Measurements from ENCODE around the gene ASCC2.
"Not testable (repeated sequence)": the region's sequence is repeated elsewhere in the genome, so short reads cannot be mapped to it uniquely, and the experiment has no call there.

Gene ASCC2

DNA sequence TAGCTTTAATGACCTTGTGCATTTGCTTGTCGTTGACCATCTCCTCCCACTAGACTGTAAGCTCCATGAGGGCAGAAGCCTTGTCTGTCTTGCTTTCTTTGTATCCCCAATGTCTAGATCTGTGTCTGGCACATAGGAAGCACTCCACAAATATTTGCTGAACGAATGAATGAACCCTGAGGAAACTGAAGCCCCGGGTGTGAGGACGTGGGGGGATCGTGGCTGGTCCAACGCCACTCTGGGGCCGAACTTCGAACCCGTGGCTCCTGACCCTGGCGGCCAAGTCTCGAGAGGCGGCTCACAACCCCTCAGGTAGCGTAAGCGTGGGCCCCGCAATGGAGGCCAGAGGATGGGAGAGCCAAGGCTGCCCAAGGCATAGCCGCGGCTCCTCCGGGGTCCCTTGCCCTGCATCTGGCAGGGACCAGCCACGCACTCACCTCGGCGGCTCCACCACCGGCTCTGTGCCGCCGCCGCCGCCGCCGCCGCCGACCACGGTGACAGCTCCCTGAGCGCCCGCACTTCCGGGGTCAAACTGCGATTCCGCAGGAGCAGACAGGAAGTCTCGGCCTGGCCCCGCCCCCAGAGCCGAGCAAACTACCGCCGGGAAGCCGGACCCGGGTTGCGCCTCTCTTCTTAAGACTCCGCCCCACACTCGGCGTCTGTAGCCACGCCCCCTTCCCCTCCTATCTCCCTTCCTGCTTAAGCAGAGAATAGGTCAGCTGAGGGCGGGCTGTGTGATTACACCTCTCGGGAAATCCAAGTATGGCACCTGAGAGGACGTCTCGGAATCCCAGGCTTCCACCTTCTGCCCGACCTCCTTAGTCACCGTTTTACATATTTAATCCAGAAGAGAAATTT is at the start of gene ASCC2:
Gene ASCC2, minus strand, starts transcription at position 534 of the 858 bp plus-strand sequence. CDS start 5,949 bp downstream, outside the sequence.
- peak; percentile 99 for DNase-seq (ENCODE audit: low read depth in 2 of 2)

DNA sequence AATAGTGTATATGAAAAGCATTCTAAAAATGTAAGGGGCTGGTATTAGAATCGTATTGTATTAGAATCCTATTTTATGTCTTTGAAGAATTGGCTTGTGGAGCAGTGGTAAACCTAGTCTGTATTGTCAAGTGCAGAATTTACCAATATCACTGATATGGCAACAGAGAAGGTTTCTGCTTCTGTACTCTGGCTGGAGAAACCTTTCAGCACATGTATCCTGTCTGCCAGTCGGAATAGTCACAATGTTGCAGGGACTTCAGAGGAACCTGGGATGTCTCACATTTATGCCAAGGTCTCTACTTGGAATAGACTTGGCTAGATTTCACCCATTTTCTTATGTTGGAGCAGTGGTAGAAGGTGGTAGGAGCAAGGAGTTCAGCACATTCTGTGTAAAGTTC is 49.3 kb upstream of the ASCC2 start:
- no peak for DNase-seq (ENCODE audit: low read depth in 2 of 2)

GRCh38 chr22:29886596-29886995 is 48.5 kb upstream of the ASCC2 start:
- DNase-seq (ENCODE audit: low read depth in 2 of 2) = no peak

GRCh38 chr22:29885610-29886009 is 47.5 kb upstream of the ASCC2 start:
- DNase-seq (ENCODE audit: low read depth in 2 of 2) = no peak

DNA sequence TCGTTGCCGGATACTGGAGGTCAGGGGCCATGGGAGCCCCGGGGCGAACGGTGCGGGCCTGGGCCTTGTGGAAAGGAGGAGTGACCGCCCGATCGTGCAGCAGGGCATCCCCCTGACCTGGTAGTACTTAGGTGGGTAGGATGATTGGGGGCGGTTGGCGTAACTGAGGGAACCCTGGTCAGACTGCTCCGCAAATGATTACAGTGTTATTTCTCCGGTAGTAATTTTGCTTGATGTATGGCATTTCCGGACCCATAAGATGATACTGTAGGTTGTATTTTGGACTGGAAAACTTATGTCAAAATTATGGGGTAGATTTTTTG is 45.7 kb upstream of the ASCC2 start:
- no peak for DNase-seq (ENCODE audit: low read depth in 2 of 2)

DNA sequence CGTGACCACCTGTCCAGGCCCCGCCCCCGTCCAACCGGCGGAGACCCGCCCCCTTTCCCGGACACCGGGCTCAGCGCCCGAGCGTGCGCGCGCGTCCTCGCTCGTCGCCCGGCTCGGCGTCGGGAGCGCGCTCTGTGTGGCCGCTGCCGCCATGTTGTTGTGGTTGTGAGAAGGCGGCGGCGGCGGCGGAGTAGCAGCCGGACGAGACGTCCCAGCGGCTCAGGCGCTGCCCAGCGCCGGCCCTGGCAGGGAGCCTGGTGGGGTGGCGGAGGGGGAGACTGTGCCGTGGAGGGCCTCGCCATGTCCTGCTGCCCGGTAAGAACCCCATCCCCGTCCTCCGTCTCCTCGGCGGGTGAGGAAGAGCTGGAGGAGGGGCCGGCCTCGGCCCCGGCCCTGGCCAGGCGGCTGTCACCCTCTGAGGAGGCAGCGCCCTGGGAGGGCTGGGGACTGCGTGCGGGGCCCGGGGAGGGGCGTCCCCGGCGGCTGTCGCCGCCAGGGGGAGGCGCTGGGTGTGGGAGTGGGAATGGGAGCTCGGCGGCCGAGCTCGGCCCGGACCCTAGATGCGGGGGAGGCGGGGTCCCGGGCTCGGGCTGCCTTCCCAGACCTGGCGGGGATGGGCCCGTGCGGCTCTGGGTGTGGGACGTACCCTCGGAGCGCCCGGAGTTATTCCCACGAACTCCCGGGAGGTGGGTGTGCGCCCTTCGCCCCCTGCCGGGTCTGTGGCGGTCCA is 45.1 kb upstream of the ASCC2 start, which contains the start of gene MTMR3:
Gene MTMR3, plus strand, starts transcription at position 130 of the 730 bp plus-strand sequence. CDS start 87,886 bp downstream, outside the sequence.
- peak; percentile 89 to 95 for DNase-seq (ENCODE audit: low read depth in 2 of 2)

- DNase-seq (ENCODE audit: low read depth in 2 of 2) = no peak
Observed at GRCh38 chr22:29882716-29883044, 44.6 kb upstream of the ASCC2 start.

- DNase-seq (ENCODE audit: low read depth in 2 of 2) = no peak
Observed at GRCh38 chr22:29879753-29880152, 41.7 kb upstream of the ASCC2 start.

DNA sequence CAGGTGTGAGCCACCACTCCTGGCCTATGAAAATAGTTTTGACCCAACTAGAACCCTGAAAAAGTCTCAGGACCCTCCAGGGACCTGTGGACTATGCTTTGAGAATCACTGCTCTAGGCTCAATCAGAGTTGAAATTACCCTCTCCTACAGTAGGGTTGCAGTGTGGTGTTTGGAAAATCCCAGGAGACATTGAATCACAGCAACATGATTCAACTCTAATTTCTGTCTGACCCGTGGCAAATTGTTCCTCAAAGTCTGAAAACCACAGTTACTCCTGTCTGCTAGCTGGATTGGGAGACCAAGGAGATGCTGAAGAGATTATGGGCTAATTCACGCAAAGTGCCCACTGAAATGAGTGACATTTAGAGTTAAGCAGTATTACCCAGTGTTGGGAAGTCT is 39.5 kb upstream of the ASCC2 start:
- DNase-seq (ENCODE audit: low read depth in 2 of 2) = no peak

GRCh38 chr22:29873943-29874342 is 35.9 kb upstream of the ASCC2 start:
- DNase-seq (ENCODE audit: low read depth in 2 of 2) = no peak

DNA sequence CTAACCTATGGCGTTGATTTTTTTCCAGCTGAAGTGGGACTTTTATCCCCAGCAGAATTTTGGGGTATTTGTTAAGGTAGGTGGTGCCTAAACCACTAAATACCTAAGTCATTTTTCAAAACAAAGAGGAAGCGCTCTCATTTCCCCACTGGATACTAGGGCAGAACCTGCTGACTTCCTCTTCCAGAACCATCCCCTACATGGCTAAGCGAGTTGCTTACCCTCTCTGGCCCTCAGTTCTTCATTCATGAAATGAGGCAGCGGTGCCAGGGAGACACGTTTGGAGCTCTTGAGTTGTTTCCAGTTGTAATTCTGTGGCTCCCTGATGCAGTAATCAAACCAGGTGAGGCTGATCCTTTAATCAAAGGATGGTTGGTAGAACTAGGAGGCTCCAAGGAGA is 34.9 kb upstream of the ASCC2 start:
- DNase-seq (ENCODE audit: low read depth in 2 of 2) = no peak

DNA sequence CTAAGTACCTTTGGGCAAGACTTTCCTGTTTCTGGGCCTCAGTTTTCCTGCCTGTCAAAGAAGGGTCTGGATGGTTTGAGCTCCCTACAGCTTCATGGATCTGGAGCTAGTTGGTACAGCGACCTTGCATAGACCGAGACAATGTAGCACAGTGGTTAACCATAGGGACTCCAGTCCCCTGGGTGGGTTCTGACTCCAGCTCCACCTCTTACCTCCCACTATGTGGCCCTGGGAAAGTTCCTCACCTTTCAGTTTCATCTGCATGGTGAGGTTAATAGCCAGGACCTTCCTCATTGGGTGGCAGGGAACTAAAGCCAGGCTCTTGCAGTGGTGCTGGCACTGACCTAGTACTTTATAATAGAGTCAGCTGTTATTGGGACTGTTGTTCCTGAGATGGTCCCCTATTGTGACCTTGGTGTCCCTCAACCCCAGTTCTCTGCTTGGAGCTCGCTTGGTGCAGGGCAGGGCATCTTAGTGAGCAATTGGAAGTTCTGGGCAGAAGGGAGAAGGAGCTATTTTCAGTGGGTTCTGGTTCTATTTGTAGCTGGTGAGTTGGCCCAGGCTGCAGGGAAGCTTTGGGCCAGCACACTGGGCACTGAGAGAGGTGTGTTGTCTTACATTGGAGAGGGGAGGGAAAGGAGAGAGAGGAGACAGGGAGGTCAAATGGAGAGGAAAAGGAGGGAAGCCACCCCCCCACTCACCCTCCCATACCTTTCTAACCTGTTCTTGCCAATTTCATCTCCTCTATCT is 34.2 kb upstream of the ASCC2 start:
- no peak for DNase-seq (ENCODE audit: low read depth in 2 of 2)

DNA sequence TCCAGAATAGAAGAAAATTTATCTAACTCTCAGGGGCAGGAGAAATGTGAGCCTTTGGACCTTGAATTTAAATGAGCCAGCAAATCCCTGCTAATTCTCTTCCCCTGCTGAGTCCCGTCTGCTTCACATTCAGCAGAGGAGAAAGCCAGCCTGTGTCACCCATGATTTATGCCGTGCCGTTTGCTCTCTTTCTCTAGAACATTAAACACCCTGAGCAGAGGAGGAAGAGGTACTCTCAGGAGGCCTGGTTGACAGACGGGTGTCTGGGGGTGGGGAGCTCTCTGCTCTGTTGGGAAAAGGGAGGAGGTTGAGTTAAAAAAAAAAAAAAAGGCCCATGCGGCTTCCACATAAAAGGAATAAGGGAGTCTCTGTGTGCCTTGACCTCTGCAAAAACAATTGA is 33.6 kb upstream of the ASCC2 start:
- DNase-seq (ENCODE audit: low read depth in 2 of 2) = no peak

DNA sequence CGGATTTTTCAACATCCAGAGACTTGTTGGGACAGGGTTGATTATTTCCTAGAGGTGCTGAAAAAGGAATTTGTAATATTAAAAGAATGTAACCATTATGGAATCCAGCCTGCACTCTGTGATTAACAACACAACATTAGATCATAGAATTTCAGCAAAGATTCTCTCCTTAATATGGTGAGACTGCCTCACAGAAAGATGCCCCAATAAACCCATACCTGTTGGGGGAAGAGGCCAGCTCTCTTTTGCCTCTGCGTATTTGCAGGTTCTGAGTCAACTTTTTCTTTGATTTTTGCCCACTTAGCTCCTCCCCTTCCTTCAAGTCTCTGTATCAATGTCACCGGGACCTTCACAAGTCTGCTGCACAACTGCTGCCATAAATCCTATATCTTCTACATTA is 32.5 kb upstream of the ASCC2 start:
- no peak for DNase-seq (ENCODE audit: low read depth in 2 of 2)

GRCh38 chr22:29867851-29868250 is 29.8 kb upstream of the ASCC2 start:
- no peak for DNase-seq (ENCODE audit: low read depth in 2 of 2)

DNA sequence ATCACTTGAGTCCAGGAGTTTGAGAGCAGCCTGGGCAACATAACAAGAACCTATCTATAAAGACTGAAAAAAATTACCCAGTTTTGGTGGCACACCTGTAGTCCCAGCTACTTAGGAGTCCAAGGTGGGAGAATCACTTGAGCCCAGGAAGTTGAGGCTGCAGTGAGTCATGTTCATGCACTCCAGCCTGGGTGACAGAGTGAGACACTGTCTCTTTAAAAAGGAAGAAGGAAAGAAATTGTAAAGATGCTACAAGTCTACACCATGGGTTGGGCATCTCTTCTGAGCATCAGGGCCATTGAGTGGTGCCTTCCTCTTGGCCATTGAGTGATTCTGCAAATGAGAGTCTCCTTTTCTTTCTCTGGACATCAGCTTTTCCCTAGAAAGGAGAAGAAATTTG is 29.2 kb upstream of the ASCC2 start:
- no peak for DNase-seq (ENCODE audit: low read depth in 2 of 2)

GRCh38 chr22:29865572-29865971 is 27.5 kb upstream of the ASCC2 start:
- DNase-seq (ENCODE audit: low read depth in 2 of 2) = not testable (repeated sequence)

DNA sequence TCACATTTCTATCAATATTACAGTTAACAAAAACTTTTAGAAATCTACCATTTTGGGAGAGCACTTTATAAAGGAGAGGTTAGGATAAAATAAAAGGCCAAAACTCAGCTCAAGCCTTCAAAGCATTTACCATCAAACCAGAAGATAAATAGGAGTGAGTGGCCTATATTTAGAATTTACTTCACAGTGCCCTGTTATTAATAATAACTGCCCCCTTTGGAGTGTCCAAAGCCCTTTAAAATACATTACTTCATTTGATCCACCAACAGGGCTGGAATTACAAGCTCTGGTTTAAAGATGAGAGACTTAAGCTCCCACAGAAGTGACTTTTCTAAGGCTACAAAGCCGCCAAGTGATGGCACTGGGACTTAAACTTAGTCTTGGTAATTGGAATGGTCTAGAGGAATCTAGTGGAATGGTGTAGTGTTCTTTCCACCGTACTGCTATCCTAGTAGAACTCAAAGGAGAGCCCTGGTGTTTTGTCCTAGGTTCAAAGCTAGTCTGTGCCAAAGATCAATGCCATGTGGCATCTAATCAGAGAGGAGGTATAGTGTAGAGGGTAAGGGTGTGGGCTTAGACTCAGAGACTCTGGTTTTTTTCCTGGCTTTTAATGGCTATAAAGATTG is 23.7 kb upstream of the ASCC2 start:
- no peak for DNase-seq (ENCODE audit: low read depth in 2 of 2)

DNA sequence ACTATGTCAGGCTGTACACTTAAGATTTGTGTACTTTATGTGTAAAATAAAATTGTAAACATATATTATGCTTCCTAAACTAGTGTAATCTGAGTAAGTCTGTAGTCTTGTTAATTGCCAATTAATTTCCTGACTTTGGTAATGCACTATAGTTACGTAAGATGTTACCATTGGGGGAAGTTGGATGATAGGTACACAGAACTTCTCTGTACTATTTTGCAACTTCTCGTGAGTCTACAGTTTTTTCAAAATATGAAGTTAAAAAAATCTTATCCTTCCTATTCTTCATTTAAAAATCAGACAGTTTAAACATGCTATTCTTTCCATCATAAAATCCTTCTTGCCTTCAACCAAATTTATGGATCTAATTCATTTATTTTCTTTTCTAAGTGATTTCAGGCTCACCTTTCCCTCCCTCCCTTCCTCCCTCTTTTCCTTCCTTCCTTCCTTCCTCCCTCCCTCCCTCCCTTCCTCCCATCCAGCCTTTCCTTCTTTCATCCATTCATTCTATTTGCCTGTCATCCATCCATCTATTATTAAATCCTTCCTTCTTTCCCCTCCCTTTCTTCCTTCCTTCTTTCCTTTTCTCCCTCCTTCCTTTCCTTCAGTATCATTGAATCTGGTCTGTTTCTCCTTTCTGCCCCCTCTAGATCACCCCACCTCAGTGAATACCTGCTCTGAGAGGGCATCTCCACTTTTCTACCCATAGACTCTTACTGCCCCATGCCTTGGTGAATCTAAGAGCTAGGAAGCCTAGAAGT is 22.1 kb upstream of the ASCC2 start:
- no peak for DNase-seq (ENCODE audit: low read depth in 2 of 2)

- not testable (repeated sequence) for DNase-seq (ENCODE audit: low read depth in 2 of 2)
Observed at GRCh38 chr22:29859030-29859429, 21.0 kb upstream of the ASCC2 start.

DNA sequence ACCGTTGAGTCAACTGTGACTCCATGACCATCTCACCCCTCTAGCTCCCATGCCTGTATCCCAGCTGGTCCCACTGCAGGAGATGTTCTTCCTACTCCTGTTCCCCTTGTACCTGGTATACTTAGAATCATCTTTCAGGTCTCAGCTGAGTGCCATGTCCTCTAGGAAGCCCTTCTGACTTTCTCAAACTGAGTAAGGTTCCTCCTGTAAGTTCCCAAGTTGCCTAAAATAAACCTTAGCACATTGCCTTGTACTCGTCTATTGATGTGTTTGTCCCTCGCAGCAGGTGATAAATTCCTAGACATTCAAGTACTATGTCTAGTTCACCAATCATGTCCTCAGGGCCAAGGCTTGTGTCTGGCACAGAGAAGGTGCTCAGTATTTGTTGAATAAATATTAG is 18.4 kb upstream of the ASCC2 start:
- no peak for DNase-seq (ENCODE audit: low read depth in 2 of 2)
